Keratinocyte (primary cell): ENCODE measurements around the gene STARD10. TPM values are rescaled to one million over a fixed set of nuclear protein-coding genes. Genes with fewer than 3 reads are reported as not detected.

Experiments
- DNase-seq: peaks from one replicate; pipeline ENCODE4 v3.0.0-alpha.2; 2011; ENCODE audit warnings: low read depth, missing footprints, low spot score
- FAIRE-seq: peaks from 2 replicates; lab custom pipeline; 2011; peaks lifted over from hg19 to GRCh38; lab: Jason Lieb, UNC
- H2AFZ ChIP-seq: 2 replicates; pipeline ENCODE4 v1.6.0; 2012; ENCODE audit warnings: low read length, control low read depth, inconsistent platforms; ENCODE audit not compliant: control insufficient read depth
- H3K27ac ChIP-seq: 2 replicates; pipeline ENCODE4 v1.5.1; 2011; ENCODE audit warnings: low read length; ENCODE audit not compliant: control insufficient read depth, insufficient read depth
- H3K27me3 ChIP-seq: 3 replicates; pipeline ENCODE4 v1.6.0; 2011; ENCODE audit warnings: low read length; ENCODE audit not compliant: control insufficient read depth, insufficient read depth; ENCODE audit errors: extremely low read depth
- H3K36me3 ChIP-seq, 2 experiments: 2 replicates in 1 of 2; 3 replicates in 1 of 2; pipeline ENCODE4 v1.5.1; 2011; ENCODE audit warnings: low read length in 2 of 2, mild to moderate bottlenecking in 1 of 2; ENCODE audit not compliant: control insufficient read depth in 2 of 2, insufficient read depth in 2 of 2; ENCODE audit errors: extremely low read depth in 1 of 2
- H3K4me1 ChIP-seq: 3 replicates; pipeline ENCODE4 v1.5.1; 2011; ENCODE audit warnings: low read length; ENCODE audit not compliant: control insufficient read depth, insufficient read depth; ENCODE audit errors: extremely low read depth
- H3K4me2 ChIP-seq: 3 replicates; pipeline ENCODE4 v1.6.0; 2011; ENCODE audit warnings: low read depth, low read length; ENCODE audit not compliant: control insufficient read depth, insufficient read depth; ENCODE audit errors: extremely low read depth
- H3K4me3 ChIP-seq, 3 experiments: fragments of 200-600 bp in 1 of 3; sonication (generic) in 1 of 3; 2 replicates in 2 of 3; 3 replicates in 1 of 3; pipeline ENCODE4 v1.5.1; 2011 to 2016; ENCODE audit warnings: low read length in 3 of 3, mild to moderate bottlenecking in 3 of 3, control low read depth in 2 of 3, inconsistent platforms in 1 of 3, low read depth in 1 of 3, mixed read lengths in 1 of 3, mixed run types in 1 of 3, moderate library complexity in 1 of 3; ENCODE audit not compliant: control insufficient read depth in 2 of 3, insufficient read depth in 2 of 3; ENCODE audit errors: extremely low read depth in 1 of 3
- H3K79me2 ChIP-seq: 2 replicates; pipeline ENCODE4 v1.6.0; 2012; ENCODE audit warnings: low read length; ENCODE audit not compliant: control insufficient read depth, insufficient read depth
- H3K9ac ChIP-seq: 3 replicates; pipeline ENCODE4 v1.6.0; 2011; ENCODE audit warnings: low read length; ENCODE audit not compliant: control insufficient read depth, insufficient read depth; ENCODE audit errors: extremely low read depth
- H3K9me1 ChIP-seq: 3 replicates; pipeline ENCODE4 v1.6.0; 2011; ENCODE audit warnings: low read length; ENCODE audit not compliant: control insufficient read depth, insufficient read depth; ENCODE audit errors: extremely low read depth
- H3K9me3 ChIP-seq: 2 replicates; pipeline ENCODE4 v1.5.1; 2012; ENCODE audit warnings: low read depth, low read length; ENCODE audit not compliant: control insufficient read depth
- H4K20me1 ChIP-seq: 3 replicates; pipeline ENCODE4 v1.6.0; 2011; ENCODE audit warnings: low read length; ENCODE audit not compliant: control insufficient read depth, insufficient read depth; ENCODE audit errors: extremely low read depth
- CTCF ChIP-seq, 3 experiments: IDR thresholded peaks in 1 of 3; conservative IDR thresholded peaks in 1 of 3; optimal IDR thresholded peaks in 1 of 3; 2 replicates in 2 of 3; 3 replicates in 1 of 3; pipeline versions ENCODE3 to v1.5.1; 2011; ENCODE audit warnings: low read length in 3 of 3, mild to moderate bottlenecking in 3 of 3, moderate library complexity in 2 of 3, control low read depth in 1 of 3, inconsistent platforms in 1 of 3; ENCODE audit not compliant: insufficient read depth in 2 of 3; ENCODE audit errors: extremely low read depth in 1 of 3
- EZH2 ChIP-seq: IDR thresholded peaks from one replicate; pipeline ENCODE4 v1.6.1; 2012; ENCODE audit warnings: inconsistent platforms, mild to moderate bottlenecking, low read length, moderate library complexity
- dilution Hi-C: fragments of 300-500 bp; cut with MboI; formaldehyde crosslinking; loops from one replicate; pipeline ENCODE4 v1.7.0; 2020; ENCODE audit warnings: low sequenced_read_pairs; ENCODE audit not compliant: extremely low pct_ligation_motif_present
- polyA plus RNA-seq, 5 experiments: library from polyadenylated mRNA; depleted of rRNA in 3 of 5; stranded (reverse) in 3 of 5; stranded (forward) in 1 of 5; unstranded in 1 of 5; fragments of >200 nt; gene quantifications; 1 replicate in 1 of 5; 2 replicates in 3 of 5; 3 replicates in 1 of 5; pipeline versions ENCODE4 v1.2.1 to v1.2.3, GENCODE V29; 2011 to 2012; ENCODE audit warnings: missing spikeins in 2 of 5, low read depth in 1 of 5, low replicate concordance in 1 of 5

The STARD10 gene
- polyA plus RNA-seq, 1 donor (not counting 4 experiments of a cell fraction or from before 2014, with no cell fraction given), result 67.0 TPM

- Histone ChIP-seq H3K27me3 (no peaks in the 10 kb centered on the region), H3K79me2 (no peaks in the 10 kb centered on the region), H3K36me3 (no peaks in the 10 kb centered on the region), H3K9me3 (no peaks in the 10 kb centered on the region), H3K4me2 (no peak overlapping the region), H3K27ac (no peak overlapping the region), H3K9me1 (no peaks in the 10 kb centered on the region), H4K20me1 (no peaks in the 10 kb centered on the region), H2AFZ (no peak overlapping the region), H3K9ac (no peak overlapping the region), H3K4me1 (peaks cover 11% of the 10 kb centered on the region), H3K4me3 (no peak overlapping the region)
- TF ChIP-seq EZH2, result no peak
- TF ChIP-seq CTCF (optimal IDR thresholded peaks at IDR 0.05 in 1 of 3, IDR thresholded peaks at IDR 0.05 in 1 of 3, conservative IDR thresholded peaks at IDR 0.05 in 1 of 3; ENCODE audit: extremely low read depth in 1 of 3, insufficient read depth in 2 of 3, low read length in 3 of 3), result no peak
- dilution Hi-C loops, result no loop called here
- FAIRE-seq (no peak), DNase-seq (no peak)
These were observed 6.4 kb downstream of the STARD10 start for GRCh38 chr11:72787216-72788104.

- Histone ChIP-seq H3K9ac (no peak overlapping the region), H3K79me2 (no peaks in the 10 kb centered on the region), H3K4me3 (no peak overlapping the region), H3K36me3 (no peaks in the 10 kb centered on the region), H4K20me1 (no peaks in the 10 kb centered on the region), H3K27me3 (no peaks in the 10 kb centered on the region), H3K27ac (no peak overlapping the region), H3K9me1 (no peaks in the 10 kb centered on the region), H2AFZ (no peak overlapping the region), H3K4me2 (no peak overlapping the region), H3K4me1 (peaks cover 16% of the 10 kb centered on the region), H3K9me3 (no peaks in the 10 kb centered on the region)
- TF ChIP-seq EZH2 (no peak), CTCF (optimal IDR thresholded peaks at IDR 0.05 in 1 of 3, IDR thresholded peaks at IDR 0.05 in 1 of 3, conservative IDR thresholded peaks at IDR 0.05 in 1 of 3; ENCODE audit: extremely low read depth in 1 of 3, insufficient read depth in 2 of 3, low read length in 3 of 3) (no peak)
- dilution Hi-C loops, result no loop called here
- FAIRE-seq, result no peak
- DNase-seq, result no peak
These were observed 7.3 kb downstream of the STARD10 start for GRCh38 chr11:72786305-72787215.
